Gastrocnemius medialis (tissue), 4 donors: Measurements from ENCODE around the gene CFC1B. TPM values are rescaled to one million over a fixed set of nuclear protein-coding genes. Genes with fewer than 3 reads are reported as not detected.
"Not testable (repeated sequence)": the region's sequence is repeated elsewhere in the genome, so short reads cannot be mapped to it uniquely, and the experiment has no call there.

ENCODE experiments used
- ATAC-seq, 2 donors: fragments of 150-250 bp; one replicate each; pipeline ENCODE4 v1.9.1; 2016
- DNase-seq, 2 donors: peaks; one replicate each; pipeline ENCODE4 v3.0.0-alpha.2; 2019
- H3K27ac ChIP-seq, 4 donors: fragments of 200-600 bp; sonication (generic); 1 replicate in 1 of 4; 2 replicates in 3 of 4; pipeline ENCODE4 v1.5.1; 2016 to 2018; ENCODE audit warnings: mild to moderate bottlenecking in 2 of 4, moderate library complexity in 1 of 4
- H3K27me3 ChIP-seq, 3 donors: fragments of 200-600 bp; sonication (generic) in 2 of 3; 1 replicate in 1 of 3; 2 replicates in 2 of 3; pipeline versions ENCODE4 v1.5.1 to v1.6.0; 2016 to 2019; ENCODE audit warnings: mild to moderate bottlenecking in 1 of 3, moderate library complexity in 1 of 3
- H3K36me3 ChIP-seq, 2 donors: fragments of 200-600 bp; sonication (generic) in 1 of 2; one replicate each; pipeline ENCODE4 v1.5.1; 2017 to 2018
- H3K4me1 ChIP-seq, 2 donors: fragments of 200-600 bp; sonication (generic) in 1 of 2; one replicate each; pipeline ENCODE4 v1.5.1; 2016 to 2017; ENCODE audit warnings: mild to moderate bottlenecking in 2 of 2
- H3K4me3 ChIP-seq, 4 donors: fragments of 200-600 bp; sonication (generic) in 3 of 4; 1 replicate in 1 of 4; 2 replicates in 3 of 4; pipeline ENCODE4 v1.5.1; 2016 to 2019; ENCODE audit warnings: mild to moderate bottlenecking in 2 of 4
- H3K9me3 ChIP-seq, 3 donors: fragments of 200-600 bp; sonication (generic) in 2 of 3; 1 replicate in 1 of 3; 2 replicates in 2 of 3; pipeline ENCODE4 v1.5.1; 2016 to 2019
- in situ Hi-C, 4 donors: fragments of 200-750 bp; cut with MboI; loops; one replicate each; pipeline versions ENCODE4 v1.15.0 to v1.8.0; 2017; ENCODE audit warnings: low sequenced_read_pairs in 4 of 4
- intact Hi-C: fragments of 100-400 bp; cut with DNase I; formaldehyde crosslinking; loops from one replicate; pipeline ENCODE4 v1.15.1; 2023; ENCODE audit warnings: low total_unique reads
- total RNA-seq, 4 donors: library from RNA; depleted of rRNA; stranded (reverse); fragments of >200 nt; gene quantifications; one replicate each; pipeline versions ENCODE4 v1.1.0 to v1.2.3, GENCODE V29; 2016

CFC1B gene
- total RNA-seq, 4 donors from 2014 or later, result not detected

DNA sequence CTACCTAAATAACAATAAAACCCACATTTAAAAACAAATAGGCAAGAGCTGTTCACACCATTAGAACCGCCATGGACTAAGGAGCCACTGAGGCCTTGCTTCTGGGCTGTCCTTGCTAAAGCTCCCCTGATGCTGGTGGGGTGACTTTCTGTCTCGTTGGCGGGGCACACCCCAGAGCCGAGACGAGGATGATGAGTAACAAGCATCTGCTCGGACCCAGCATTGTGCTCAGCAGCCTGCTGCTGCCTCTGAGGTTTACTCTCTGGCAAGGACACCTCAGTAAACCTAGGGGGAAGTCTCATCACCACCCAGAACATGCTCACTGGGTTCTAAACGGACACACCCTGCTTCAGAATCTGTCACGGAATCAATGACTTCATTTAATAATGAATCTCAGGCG lies 10.7 kb downstream of the CFC1B start:
- H3K9me3 ChIP-seq, in situ Hi-C loops, H3K27me3 ChIP-seq, H3K4me1 ChIP-seq, H3K27ac ChIP-seq, DNase-seq, H3K36me3 ChIP-seq, intact Hi-C loops, ATAC-seq, H3K4me3 ChIP-seq: not testable (repeated sequence)

DNA sequence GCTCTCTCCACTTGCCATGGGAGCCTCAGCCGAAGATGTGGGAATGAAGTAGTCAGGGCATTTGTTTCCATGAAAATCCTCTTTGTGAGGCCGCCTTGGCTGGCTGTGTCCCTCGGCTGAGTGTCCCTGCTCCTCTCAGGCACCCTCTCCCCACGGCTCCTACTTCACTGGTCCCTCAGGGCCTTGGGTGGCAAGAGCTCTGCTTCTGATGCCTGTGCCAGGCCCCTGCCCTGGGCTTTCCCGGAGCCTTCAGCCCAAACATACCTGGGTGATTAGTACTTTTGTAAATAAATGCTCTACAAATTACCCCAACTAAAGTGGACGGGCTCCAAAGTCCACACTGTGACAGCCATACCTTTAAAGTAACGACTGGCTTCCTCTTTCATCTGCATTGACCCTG lies 15.6 kb downstream of the CFC1B start:
- H3K27me3 ChIP-seq, H3K4me3 ChIP-seq, H3K9me3 ChIP-seq, H3K4me1 ChIP-seq, intact Hi-C loops, ATAC-seq, H3K36me3 ChIP-seq, DNase-seq, H3K27ac ChIP-seq, in situ Hi-C loops: not testable (repeated sequence)

DNA sequence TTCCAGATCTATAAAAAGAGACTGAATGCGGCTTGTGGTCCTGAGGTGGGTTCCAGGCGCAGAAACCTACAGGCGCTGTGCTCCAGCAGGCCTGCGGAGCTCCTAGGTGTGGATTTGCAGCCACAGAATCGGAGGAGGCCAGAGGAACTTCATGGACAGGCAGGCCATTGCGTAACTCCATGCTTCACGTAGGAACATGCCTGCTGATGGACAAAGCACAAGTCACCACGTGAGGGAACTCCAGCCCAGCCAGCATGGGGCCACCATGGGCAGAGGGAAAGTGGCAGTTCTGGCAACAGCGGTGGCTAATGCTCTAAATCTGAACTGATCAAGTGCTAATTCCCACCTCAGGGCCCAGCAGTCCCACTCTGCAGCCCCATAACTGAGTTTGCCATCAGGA lies 17.2 kb downstream of the CFC1B start:
- H3K4me1 ChIP-seq, H3K9me3 ChIP-seq, H3K27ac ChIP-seq, H3K36me3 ChIP-seq, H3K4me3 ChIP-seq, ATAC-seq, in situ Hi-C loops, intact Hi-C loops, H3K27me3 ChIP-seq, DNase-seq: not testable (repeated sequence)

DNA sequence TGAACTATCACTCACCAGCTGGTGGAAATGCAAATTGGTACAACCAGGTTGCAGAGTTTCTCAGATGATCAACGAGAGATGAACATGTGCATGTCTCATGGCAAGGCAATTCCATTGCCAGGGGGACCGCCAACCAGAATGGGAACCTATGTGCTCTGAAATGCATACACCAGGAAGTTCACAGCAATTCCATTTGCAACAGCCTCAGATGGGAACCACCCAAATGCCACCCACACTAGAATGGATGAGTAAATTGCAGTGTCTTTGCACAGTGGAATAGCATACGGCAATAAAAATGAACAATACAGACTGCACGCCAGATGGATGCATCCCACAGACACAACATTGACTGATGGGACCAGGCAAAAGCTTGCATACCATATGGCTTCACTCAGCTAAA lies 21.8 kb downstream of the CFC1B start:
- ATAC-seq, H3K9me3 ChIP-seq, H3K4me3 ChIP-seq, H3K27ac ChIP-seq, intact Hi-C loops, DNase-seq, H3K36me3 ChIP-seq, H3K4me1 ChIP-seq, in situ Hi-C loops, H3K27me3 ChIP-seq: not testable (repeated sequence)

DNA sequence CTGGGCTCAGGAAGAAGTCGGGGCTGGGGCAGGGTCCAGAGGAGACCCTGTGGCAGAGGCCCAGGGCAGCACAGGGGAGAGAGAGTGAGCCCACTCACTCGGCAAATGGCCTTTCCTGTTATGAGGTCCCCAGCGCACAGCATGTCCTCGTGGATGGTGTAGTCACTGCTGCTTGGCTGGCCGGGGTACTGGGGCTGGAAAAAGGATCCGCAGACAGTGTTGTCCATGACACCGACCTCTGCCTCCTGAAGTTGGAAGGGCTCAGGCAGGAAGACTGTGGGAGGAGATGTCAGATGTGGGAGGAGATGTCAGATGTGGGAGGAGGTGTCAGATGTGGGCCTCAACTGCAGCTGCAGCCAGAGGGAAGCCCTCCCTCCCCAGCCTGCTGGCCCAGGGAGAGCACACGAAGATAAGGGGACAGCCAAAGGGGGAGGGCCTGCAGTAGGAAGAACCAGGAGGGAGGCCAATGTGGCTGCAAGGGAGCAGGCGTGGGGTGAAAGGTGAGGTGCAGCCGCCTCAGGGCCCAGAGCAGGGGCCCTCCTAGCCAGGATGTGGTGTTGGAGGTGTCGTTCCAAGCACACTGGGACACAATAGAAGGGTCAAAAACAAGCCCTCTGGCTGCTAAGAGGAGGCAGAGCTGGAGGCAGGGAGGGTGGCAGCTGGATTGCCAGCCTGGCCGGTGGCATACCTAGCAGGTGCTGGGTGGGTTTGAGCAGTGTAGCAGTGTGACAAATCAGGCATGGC lies 22.9 kb downstream of the CFC1B start:
- intact Hi-C loops, ATAC-seq, H3K27ac ChIP-seq: not testable (repeated sequence)

DNA sequence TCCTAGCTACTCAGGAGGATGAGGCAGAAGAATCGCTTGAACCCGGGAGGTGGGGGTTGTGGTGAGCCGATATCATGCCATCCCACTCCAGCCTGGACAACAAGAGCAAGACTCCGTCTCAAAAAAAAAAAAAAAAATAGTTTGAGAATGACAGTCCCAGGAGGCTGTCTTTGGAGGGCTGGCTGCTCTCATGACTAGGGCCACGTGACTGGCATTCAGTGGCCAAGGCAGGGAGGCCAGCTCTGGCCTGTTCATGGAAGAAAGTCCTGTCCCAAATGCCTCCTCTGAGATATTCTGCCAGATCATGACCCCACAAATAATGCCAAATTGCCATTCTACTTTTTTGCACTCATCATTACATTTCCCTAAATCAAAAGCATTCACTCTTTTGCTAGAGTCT lies 24.0 kb downstream of the CFC1B start:
- H3K27ac ChIP-seq, ATAC-seq, in situ Hi-C loops, H3K4me3 ChIP-seq, H3K27me3 ChIP-seq, DNase-seq, H3K4me1 ChIP-seq, intact Hi-C loops, H3K9me3 ChIP-seq, H3K36me3 ChIP-seq: not testable (repeated sequence)

More for the DNA sequence above, 22.9 kb downstream of the CFC1B start:
- H3K27me3 ChIP-seq, DNase-seq, in situ Hi-C loops, H3K9me3 ChIP-seq, H3K4me3 ChIP-seq, H3K36me3 ChIP-seq, H3K4me1 ChIP-seq: not testable (repeated sequence)

DNA sequence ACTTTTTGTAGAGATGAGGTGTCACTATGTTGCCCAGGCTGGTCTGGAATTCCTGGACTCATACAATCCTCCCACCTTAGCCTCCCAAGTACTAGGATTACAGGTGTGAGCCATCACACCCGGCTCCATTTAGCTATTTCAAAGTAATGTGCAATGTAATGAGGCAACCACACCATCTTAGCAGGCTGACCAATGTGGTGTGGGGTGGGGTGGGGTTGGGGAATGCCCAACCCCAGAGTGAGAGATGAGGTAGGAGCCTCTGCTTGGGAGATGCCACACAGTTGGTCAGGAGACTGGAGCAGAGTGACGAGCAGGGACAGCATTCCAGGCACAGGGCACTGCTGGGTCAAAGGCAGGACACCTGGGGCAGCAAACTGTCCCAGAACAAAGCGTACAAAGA lies 27.4 kb downstream of the CFC1B start:
- intact Hi-C loops, H3K27ac ChIP-seq, DNase-seq, in situ Hi-C loops, H3K27me3 ChIP-seq, H3K4me3 ChIP-seq, H3K36me3 ChIP-seq, H3K9me3 ChIP-seq, ATAC-seq, H3K4me1 ChIP-seq: not testable (repeated sequence)

DNA sequence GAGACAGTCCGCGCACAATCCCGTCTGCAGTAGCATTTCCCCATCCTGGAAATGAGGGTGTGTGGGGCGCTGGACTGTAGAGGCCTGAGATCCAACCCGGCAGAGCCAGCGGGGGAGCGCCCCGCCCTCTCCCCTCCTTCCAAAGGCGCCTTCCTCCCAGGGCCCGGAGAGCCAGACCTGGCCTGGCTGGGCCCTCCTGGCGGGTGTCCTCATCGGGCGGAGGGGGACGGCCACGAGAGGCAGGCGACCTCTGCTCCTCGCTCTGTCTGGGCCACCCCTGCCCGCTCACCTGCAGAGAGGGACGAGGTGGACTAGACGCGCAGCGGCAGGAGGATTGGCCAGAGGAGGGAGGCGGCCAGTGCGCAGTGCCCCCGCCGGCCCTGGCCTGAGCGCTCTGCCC lies 28.5 kb downstream of the CFC1B start:
- ATAC-seq, H3K4me1 ChIP-seq, in situ Hi-C loops, H3K27me3 ChIP-seq, H3K27ac ChIP-seq, intact Hi-C loops, H3K36me3 ChIP-seq, H3K9me3 ChIP-seq, H3K4me3 ChIP-seq, DNase-seq: not testable (repeated sequence)

DNA sequence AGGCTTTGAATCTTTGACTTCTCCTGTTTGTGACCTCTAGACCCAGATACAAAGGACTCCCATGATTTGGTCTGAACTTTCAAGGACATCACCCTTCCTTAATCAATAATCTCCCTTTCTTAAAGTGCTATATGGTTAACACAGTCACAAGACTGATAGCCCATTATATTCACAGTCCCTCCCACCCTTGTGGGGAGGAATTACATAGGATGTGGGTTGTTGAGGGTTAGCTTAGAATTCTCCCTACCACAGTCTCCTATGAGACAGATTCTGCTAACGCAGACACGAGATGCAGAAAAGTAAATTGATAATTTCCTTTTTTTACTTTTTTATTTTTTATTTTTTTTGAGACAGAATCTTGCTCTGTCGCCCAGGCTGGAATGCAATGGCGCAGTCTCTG lies 33.2 kb downstream of the CFC1B start:
- DNase-seq, intact Hi-C loops, H3K4me1 ChIP-seq, H3K9me3 ChIP-seq, ATAC-seq, in situ Hi-C loops, H3K36me3 ChIP-seq, H3K27me3 ChIP-seq, H3K27ac ChIP-seq, H3K4me3 ChIP-seq: not testable (repeated sequence)

DNA sequence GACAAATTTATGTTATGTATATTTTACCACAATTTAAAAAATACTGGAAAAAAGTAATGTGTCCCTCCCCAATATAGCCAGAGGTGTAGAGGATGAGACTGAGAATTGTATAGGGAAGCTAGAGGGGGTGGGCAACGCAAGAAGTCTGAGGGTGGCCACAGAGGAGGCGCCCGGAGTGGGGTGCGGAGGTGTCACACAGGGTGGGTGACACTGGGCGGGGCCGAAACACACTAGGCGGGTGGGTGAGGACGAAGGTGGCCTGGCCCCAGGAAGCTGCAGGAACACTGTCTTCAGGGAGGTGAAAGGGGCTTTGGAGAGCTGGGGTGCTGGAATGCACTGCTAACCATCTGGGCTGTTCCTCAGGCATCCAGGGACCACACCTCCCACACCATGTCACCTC lies 35.4 kb downstream of the CFC1B start:
- in situ Hi-C loops, H3K36me3 ChIP-seq, DNase-seq, H3K4me3 ChIP-seq, ATAC-seq, H3K4me1 ChIP-seq, H3K27ac ChIP-seq, H3K9me3 ChIP-seq, intact Hi-C loops, H3K27me3 ChIP-seq: not testable (repeated sequence)

DNA sequence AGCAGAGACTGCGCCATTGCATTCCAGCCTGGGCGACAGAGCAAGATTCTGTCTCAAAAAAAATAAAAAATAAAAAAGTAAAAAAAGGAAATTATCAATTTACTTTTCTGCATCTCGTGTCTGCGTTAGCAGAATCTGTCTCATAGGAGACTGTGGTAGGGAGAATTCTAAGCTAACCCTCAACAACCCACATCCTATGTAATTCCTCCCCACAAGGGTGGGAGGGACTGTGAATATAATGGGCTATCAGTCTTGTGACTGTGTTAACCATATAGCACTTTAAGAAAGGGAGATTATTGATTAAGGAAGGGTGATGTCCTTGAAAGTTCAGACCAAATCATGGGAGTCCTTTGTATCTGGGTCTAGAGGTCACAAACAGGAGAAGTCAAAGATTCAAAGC lies 45.1 kb downstream of the CFC1B start:
- DNase-seq, ATAC-seq, H3K9me3 ChIP-seq, intact Hi-C loops, in situ Hi-C loops, H3K4me3 ChIP-seq, H3K27me3 ChIP-seq, H3K36me3 ChIP-seq, H3K4me1 ChIP-seq, H3K27ac ChIP-seq: not testable (repeated sequence)

DNA sequence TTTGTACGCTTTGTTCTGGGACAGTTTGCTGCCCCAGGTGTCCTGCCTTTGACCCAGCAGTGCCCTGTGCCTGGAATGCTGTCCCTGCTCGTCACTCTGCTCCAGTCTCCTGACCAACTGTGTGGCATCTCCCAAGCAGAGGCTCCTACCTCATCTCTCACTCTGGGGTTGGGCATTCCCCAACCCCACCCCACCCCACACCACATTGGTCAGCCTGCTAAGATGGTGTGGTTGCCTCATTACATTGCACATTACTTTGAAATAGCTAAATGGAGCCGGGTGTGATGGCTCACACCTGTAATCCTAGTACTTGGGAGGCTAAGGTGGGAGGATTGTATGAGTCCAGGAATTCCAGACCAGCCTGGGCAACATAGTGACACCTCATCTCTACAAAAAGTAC lies 50.9 kb downstream of the CFC1B start:
- in situ Hi-C loops, intact Hi-C loops: not testable (repeated sequence)

More for the DNA sequence above, 50.9 kb downstream of the CFC1B start:
- not testable (repeated sequence) for H3K9me3 ChIP-seq, ATAC-seq, H3K27me3 ChIP-seq, H3K4me3 ChIP-seq, H3K36me3 ChIP-seq, H3K27ac ChIP-seq, DNase-seq, H3K4me1 ChIP-seq
